Stimulated activated CD4-positive, alpha-beta T cell treated with anti-CD3 and anti-CD28 coated beads, TNF-alpha, amount 100 ng/mL, for 4 hours (primary cell): ENCODE data around the gene KCNC2.

Experiments used
- DNase-seq, 3 experiments: peaks; one replicate each; pipeline ENCODE4 v3.0.0-alpha.2; 2020; ENCODE audit warnings: low read depth in 3 of 3

Gene KCNC2

GRCh38 chr12:75058228-75058627, 151.4 kb downstream of the KCNC2 start:
- DNase-seq, result no peak

GRCh38 chr12:75048767-75049166, 160.9 kb downstream of the KCNC2 start:
- DNase-seq, result no peak

GRCh38 chr12:75047885-75048525, 161.6 kb downstream of the KCNC2 start:
- DNase-seq, result no peak

GRCh38 chr12:75042125-75042524, 167.5 kb downstream of the KCNC2 start:
- DNase-seq, result no peak

- no peak for DNase-seq
Observed at GRCh38 chr12:75041472-75041871, 168.2 kb downstream of the KCNC2 start.

- DNase-seq, result no peak
Observed at GRCh38 chr12:75020068-75020557, 189.5 kb downstream of the KCNC2 start.

- no peak for DNase-seq
Observed at GRCh38 chr12:75011120-75011519, 198.5 kb downstream of the KCNC2 start.

GRCh38 chr12:75007133-75007532, 202.5 kb downstream of the KCNC2 start:
- DNase-seq, result no peak

GRCh38 chr12:75000120-75000519, 209.5 kb downstream of the KCNC2 start:
- DNase-seq, result no peak

GRCh38 chr12:74999474-74999873, 210.2 kb downstream of the KCNC2 start:
- DNase-seq, result no peak
